Medulla oblongata (tissue), 1 donor: Measurements from ENCODE around the gene IQCE.

Source experiments
- DNase-seq: peaks from one replicate; pipeline ENCODE4 v3.0.0-alpha.2; 2015; ENCODE audit errors: extremely low spot score

IQCE gene, protein sequence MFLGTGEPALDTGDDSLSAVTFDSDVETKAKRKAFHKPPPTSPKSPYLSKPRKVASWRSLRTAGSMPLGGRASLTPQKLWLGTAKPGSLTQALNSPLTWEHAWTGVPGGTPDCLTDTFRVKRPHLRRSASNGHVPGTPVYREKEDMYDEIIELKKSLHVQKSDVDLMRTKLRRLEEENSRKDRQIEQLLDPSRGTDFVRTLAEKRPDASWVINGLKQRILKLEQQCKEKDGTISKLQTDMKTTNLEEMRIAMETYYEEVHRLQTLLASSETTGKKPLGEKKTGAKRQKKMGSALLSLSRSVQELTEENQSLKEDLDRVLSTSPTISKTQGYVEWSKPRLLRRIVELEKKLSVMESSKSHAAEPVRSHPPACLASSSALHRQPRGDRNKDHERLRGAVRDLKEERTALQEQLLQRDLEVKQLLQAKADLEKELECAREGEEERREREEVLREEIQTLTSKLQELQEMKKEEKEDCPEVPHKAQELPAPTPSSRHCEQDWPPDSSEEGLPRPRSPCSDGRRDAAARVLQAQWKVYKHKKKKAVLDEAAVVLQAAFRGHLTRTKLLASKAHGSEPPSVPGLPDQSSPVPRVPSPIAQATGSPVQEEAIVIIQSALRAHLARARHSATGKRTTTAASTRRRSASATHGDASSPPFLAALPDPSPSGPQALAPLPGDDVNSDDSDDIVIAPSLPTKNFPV

GRCh38 chr7:2558629-2559282, at the start of gene IQCE:
Gene IQCE (plus strand): TSS chr7:2558979. CDS start chr7:2559182, 203 bp downstream.
- peak; percentile 87 for DNase-seq

DNA sequence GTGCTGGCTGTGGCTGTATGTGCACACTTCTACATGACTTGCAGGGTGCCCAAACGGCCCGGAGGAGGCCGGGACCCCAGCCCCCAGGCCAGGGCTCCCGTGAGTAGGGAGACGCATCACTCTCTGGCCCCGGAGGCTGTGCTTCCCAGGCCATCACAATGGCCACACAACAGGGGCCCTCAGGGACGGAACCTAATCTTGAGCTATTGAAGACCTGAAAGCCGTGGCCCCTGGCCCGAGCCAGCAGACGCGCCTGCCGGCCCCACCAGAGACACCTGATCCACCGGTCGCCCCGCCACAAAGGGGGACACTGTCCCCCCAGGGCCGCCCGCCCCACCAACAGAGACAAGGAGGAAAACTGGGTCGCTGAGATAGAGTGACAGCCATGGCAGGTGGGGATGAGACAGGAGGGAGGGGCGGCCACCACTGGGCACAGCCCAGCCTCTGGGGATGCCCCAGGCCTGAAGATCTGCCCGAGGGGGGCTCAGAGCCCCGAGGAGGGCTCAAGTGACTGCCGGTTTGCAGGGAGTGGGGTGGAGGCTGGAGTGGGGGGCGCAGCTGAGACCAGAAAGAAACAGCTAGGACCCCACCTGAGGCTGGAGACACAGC, 49.4 kb upstream of the IQCE start:
- DNase-seq, result no peak

DNA sequence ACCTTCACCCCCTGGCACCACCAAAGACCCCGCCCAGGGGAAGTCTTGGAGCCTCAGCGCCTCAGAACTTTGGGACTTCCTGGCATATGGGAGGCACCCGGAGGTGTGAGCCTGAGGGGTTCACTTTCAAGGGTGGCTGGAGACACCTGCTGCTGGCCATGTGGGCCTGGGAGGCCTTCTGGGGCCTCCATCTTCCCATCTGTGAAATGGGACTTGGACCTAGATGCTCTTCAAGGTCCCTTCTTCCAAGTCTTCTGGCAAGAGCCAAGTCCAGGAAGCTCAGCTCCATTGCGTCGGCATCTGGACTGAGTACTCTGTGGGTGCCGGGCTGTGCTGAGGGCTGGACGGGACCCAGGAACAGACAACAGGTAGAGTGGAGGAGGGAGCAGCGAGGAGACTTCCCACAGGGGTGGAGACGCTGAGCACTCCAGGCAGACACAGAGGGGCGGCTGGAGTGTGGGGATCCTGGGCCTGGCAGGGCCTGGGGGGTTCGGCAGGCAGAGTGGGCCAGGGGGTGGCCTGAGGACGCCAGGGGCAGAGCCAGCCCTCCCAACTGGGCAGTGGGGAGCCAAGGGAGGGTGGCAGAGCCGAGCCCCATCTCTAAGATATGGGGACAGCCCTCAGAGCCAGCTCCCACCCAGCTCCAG, 48.5 kb upstream of the IQCE start:
- DNase-seq, result no peak

DNA sequence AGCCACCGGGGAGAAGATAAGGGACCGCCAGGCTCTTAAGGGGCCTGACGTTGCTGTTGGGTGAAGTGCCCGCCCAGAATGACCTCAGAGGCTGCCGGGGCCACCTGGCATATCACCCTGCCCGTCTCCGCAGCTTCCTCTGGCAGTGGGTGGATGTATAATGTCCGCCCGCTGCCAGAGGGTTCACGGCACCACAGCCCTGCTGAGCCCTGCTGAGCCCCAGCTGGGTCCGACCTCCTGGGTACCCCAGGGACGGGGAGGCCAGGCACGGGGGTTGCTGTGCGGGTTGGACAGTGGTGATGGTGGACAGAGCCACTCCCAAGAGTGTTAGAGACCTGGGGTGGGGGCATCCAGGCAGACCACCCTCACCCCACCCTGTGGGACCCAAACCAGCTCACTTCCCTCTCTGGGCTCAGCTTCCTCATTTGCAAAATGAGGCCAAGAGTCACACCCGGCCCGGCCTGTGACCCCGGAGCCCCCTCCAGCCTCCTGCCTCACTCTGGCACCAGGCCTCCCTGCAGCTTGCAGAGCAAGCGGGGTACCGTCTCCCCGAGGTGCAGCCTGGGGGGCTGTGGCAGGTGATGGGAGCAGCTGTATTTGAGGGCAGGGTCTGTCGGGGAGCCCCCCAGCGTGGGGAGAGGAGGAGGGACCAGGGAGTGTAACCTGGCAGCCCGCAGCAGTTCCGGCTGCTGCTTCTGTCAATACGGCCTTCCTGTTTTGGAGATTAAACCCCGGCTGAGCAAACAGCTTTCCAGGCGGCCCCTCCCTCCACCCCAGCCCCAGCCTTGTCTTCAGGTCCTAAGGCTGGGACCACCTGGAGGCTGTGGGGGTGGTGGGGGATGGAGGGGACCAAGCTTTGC, 47.6 kb upstream of the IQCE start:
- DNase-seq, result peak; percentile 13

DNA sequence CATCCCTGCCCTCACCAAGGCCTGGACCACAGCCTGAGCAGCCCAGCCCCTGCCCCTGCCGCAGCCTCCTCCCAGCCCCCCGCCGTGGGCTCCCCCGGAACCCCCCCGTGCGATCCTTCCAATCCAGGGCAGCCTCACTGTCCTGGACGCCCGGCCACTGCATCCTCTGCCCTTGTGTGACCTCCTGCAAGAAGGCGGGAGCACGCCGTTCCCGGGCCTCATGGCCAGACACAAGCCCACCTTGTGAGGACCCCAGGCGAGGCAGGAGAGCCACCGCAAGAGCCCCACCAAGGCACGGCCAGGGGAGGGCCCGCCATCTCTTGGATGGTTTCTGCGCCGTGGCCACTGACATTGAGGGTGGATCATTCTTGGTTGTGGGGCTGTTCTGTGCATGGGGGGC, 47.0 kb upstream of the IQCE start:
- no peak for DNase-seq

- peak; percentile 62 for DNase-seq
Measured at GRCh38 chr7:2512179-2512661, 46.6 kb upstream of the IQCE start.

GRCh38 chr7:2512713-2513112, 46.1 kb upstream of the IQCE start:
- DNase-seq, result no peak

DNA sequence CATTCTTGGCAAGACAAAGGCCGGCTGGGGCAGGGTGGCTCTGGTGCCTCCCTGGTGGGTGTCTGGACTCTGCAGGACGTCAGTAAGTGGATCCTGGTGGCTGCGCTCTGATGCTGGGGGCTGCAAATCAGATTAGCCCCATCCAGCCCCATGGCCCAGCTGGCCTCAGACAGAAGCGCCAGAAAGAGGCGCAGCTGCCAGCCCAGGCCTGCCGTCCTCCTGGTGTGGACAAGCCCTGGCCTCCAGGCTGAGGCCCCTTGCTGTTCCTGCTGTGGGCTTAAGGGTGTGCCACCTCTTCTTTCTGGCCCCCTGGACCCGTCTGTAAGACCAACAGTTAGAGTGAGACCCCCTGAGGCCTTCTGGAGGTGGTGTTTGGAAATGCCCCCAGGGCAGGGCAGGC, 45.1 kb upstream of the IQCE start:
- DNase-seq, result no peak

- DNase-seq, result no peak
Measured at GRCh38 chr7:2514473-2515423, 44.0 kb upstream of the IQCE start.

DNA sequence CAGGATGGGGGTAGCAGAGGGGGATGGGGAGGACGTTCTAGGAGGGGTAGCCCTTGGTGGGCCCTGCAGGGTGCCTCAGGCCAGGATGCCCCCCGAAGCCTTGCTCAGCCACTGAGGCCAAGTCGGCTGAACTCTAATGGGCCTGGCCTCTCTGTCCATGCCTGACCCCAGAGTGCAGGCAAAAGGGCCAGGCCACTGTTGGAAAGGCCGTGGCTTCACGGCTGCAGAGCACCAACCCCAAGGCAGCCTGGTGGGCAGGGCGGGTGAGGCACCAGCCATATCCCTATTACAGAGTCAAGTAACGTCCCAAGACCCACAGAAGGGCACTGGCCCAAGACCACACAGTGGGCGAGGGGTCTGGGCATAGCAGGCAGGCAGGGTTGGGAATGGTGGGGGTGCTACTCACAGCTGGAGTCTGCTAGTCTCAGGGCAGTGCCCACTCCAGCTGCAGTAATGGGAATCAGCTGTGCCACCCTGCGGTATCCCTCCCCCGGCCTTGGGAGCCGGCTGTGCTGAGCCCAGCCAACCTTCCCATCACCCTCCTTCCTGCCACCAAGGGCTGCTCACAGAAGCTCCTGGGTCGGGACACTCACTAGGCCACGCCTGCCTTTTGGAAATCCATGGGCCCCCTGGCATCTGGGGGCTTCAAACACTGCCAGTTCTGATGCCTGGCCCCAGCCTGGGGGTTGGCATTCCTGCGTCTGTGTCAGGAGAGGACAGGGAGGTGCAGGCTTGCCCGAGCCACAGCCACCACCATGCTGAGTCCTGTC, 43.2 kb upstream of the IQCE start:
- peak; percentile 17 for DNase-seq

DNA sequence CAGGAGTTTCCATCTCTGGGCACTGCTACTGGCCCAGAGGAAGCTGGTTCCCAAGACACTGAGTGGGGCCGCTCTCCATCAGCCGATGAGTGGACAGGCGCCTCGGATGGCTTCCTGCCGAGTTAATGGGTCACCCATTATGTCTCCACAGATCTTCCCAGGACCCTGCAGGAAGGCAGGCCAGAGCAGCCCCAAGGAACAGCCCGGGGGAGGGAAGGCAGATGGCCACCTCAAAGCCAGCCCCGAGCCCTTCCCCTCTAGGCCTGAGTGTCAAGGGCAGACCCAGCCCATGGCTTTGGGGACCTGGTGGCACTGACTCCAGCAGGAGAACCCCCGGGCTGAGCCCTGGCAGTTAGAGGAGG, 42.6 kb upstream of the IQCE start:
- DNase-seq, result no peak

DNA sequence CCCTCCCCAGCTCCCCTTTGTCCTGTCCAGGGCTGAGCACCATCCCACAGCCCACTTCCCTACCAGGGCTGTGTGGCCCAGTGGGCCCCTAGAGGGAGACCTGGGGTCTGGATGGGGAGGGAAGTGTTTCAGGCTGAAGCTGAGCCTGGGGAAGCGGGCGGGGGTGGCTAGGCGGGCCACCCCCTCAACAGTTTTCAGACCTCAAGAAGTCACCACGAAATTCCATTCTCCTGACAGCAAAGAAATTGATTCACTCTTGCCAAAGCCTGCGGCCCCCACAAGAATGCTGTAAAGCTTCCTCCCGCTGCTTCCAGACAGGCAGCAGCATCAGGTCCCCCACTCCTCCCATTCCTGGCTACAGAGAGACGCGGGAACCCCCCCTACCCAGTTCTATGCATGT, 41.8 kb upstream of the IQCE start:
- no peak for DNase-seq

DNA sequence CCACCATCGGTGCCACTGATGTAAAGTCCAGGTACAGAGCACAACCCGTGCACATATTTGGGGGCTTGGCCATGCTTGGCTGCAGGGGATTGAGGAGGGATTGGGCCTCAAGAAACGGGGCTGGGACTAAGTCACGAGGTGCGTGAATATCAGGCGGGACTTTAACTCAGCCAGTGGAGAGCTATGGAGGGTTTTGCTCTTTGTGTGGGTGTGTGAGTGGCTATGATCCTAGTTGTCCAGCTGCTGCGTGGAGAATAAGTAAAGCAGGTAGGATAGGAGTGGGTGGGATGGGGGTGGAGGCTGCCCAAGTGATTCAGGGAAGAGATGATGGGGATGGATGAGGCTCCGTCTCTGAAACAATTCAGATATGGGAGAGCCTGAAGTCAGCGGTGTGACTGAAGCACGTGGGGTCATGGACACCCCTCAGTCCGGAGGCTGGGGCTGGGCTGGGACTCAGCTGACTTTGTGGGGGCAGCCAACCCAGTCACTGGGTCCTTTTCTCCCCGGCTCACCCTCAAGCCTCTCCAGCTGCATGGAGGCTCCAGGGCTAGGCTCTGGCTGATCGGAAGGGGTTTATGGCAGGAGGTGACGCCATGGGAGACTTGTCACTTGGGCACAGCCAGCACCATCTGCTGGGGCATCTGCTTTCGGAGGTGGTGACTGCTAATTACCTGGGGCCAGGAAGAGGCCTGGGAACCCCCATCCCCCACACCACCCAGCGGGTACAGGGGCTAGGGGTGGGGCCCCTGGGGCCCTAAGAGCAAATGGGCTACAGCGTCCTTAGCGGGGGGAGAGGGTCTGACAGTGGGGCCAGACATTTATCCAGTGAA, 40.9 kb upstream of the IQCE start:
- no peak for DNase-seq

- no peak for DNase-seq
Measured at GRCh38 chr7:2518737-2519118, 40.1 kb upstream of the IQCE start.

GRCh38 chr7:2519119-2519930, 39.5 kb upstream of the IQCE start, which contains the start of gene LFNG:
Gene LFNG (plus strand): TSS chr7:2519774. CDS start chr7:2519862, 88 bp downstream.
- peak; percentile 95 for DNase-seq

- peak; percentile 26 for DNase-seq
Measured at GRCh38 chr7:2520131-2520760, 38.5 kb upstream of the IQCE start.
